GM10248 (cell line): Measurements from ENCODE around the gene DTX1.

Experiments
- CTCF ChIA-PET: fragments of 300-600 bp; sonication (Branson Sonifier 250); formaldehyde crosslinking; extraction: SDS; loops from one replicate; lab custom pipeline; 2021; ENCODE audit warnings: antibody characterized with exemption; lab: Yijun Ruan, JAX
- POLR2A ChIA-PET: fragments of 350-650 bp; sonication (Branson Sonifier 250); formaldehyde crosslinking; extraction: SDS; loops from one replicate; lab custom pipeline; 2020; ENCODE audit warnings: antibody characterized with exemption; lab: Yijun Ruan, JAX
- DNase-seq: peaks from one replicate; pipeline ENCODE4 v3.0.0; 2012; ENCODE audit errors: extremely low spot score
- TF ChIP-seq, protein P1 (sequence below): IDR thresholded peaks from 2 replicates; pipeline ENCODE4 v1.5.1; 2012; ENCODE audit warnings: mild to moderate bottlenecking, low read depth; ENCODE audit errors: extremely low read depth, missing control alignments, control extremely low read depth

The DTX1 gene

DNA sequence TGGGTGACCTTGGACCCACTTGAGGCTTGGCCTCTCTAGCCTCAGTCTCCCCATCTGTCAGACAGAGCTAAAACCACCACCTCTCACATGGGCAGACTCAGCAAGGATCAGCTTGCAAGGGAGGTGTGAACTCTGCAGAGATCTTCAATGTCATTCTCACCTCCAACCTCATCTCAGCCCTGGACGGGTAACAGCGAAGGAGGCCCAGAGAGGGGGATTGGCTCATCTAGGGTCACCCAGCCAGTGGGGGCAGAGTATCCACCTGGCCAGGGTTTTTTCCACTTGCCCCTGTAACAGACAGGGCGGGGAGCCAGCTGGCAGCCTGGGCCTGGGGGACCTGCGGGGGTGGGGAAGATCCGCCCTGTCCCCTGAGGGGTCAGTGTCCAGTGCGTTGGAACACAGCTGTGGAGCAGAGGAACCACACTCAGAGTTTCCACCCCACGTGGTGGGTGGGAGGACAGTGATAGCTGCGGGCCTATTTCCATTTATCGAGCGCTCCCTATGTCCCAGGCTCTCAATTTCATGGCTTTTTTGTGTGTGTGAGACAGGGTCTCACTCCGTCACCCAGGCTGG, 27.4 kb downstream of the DTX1 start:
- POLR2A ChIA-PET, result no interaction called here
- CTCF ChIA-PET, result interaction anchor here (1.0 to 2.7 kb wide), 4 partner anchors 8 to 30 kb away, joined by 3 to 13 read pairs (median 4); no protein-coding TSS in a partner anchor
- DNase-seq, result no peak
- TF ChIP-seq, protein P1, sequence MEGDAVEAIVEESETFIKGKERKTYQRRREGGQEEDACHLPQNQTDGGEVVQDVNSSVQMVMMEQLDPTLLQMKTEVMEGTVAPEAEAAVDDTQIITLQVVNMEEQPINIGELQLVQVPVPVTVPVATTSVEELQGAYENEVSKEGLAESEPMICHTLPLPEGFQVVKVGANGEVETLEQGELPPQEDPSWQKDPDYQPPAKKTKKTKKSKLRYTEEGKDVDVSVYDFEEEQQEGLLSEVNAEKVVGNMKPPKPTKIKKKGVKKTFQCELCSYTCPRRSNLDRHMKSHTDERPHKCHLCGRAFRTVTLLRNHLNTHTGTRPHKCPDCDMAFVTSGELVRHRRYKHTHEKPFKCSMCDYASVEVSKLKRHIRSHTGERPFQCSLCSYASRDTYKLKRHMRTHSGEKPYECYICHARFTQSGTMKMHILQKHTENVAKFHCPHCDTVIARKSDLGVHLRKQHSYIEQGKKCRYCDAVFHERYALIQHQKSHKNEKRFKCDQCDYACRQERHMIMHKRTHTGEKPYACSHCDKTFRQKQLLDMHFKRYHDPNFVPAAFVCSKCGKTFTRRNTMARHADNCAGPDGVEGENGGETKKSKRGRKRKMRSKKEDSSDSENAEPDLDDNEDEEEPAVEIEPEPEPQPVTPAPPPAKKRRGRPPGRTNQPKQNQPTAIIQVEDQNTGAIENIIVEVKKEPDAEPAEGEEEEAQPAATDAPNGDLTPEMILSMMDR, result no peak

DNA sequence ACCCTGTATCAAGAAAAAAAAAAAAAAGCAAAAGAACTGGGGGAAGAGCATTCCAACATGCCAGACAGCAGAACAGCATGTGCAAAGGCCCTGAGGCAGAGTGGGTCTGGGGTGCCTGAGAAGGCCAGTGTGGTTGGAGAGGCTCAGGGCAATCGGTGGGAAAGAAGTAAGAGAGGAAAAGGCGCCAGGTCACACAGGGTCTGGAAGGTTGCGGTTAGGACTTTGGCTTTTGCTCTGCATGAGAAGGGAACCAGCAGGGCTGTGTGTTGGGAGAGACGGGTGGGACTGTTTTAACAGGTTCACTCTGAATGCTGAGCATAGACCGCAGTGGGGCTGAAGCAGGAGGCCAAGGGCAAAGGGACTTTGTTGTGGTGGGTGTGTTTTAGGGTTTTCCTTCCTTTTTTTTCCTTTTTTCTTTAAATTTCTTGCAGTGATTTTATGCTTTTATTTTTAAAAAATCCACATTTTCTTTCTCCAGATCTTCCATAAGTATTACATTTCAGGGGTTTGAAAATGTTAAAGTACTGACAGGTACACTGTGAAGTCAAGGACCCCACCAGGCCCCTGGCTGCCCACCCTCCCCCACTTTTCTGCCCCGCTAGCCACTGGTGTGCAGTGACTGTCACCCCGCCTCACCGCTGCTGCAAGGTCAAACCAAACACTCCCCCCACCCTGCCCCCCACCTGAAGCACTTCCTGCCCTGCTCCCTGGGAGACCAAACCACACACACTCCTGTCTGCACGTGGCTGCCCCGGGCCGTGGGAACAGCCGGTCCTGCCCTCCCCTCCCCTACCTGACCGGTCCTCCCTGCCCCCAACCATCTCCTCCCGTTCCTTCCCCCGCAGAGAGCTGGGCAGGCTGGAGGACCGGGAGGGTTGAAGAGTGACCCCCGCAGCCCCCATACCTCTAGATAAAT, 30.0 kb downstream of the DTX1 start:
- DNase-seq, result no peak
- ChIA-PET CTCF (interaction anchor here (0.9 to 1.8 kb wide), 3 partner anchors 15 to 88 kb away, joined by 3 to 6 read pairs (median 3); no protein-coding TSS in a partner anchor), POLR2A (interaction anchor here (0.6 to 1.0 kb wide), 3 partner anchors 16 to 78 kb away, joined by 3 to 6 read pairs (median 4); no protein-coding TSS in a partner anchor)

DNA sequence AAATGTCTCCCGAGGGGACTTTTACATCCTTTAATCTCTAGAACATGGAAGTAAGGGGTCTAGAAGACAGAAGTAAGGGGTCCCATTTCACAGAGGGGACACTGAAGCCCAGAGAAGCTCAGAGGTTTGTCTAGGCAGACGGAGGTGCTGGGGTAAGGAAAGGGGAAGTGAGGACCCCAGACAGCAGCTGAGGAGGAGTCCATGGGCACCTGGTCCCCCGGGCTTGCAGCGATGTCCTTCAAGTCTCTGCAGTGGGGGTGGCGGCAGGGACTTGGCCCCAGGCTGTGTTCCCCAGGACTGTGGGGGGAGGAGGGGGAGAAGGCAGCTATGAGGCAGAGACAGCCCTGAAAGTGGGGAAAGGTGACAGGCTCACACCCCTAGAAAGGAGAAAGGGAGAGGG, 30.7 kb downstream of the DTX1 start:
- TF ChIP-seq, protein P1, result no peak
- ChIA-PET CTCF (interaction anchor here (0.9 to 1.8 kb wide), 3 partner anchors 15 to 87 kb away, joined by 3 to 6 read pairs (median 3); no protein-coding TSS in a partner anchor), POLR2A (interaction anchor here (0.6 to 1.0 kb wide), 3 partner anchors 17 to 79 kb away, joined by 3 to 6 read pairs (median 4); no protein-coding TSS in a partner anchor)
- DNase-seq, result no peak

More for the DNA sequence above, 30.0 kb downstream of the DTX1 start:
- TF ChIP-seq, protein P1, result no peak

DNA sequence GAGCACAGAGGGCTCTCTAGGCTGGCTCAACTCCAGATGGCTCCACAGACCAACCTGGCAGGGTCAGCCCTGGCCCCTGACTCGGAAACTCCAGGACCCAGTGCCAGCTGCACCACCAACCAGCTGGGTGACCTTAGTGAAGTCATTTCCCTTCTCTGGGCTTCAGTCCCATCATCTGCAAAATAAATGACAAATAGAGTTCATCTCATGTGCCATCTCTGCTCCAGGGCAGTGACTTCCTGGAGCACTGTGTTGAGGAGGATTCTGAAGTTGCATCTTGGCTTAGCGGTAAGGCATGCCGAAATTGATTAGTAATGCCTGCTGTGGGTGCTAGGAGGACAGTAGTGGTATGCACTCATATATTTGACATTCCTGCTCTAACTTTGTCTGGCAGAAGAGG, 31.5 kb downstream of the DTX1 start:
- ChIA-PET POLR2A (no interaction called here), CTCF (interaction anchor here (1.8 to 2.4 kb wide), 2 partner anchors 10 to 40 kb away, joined by 6 to 19 read pairs; no protein-coding TSS in a partner anchor)
- no peak for DNase-seq
- TF ChIP-seq, protein P1, result no peak

DNA sequence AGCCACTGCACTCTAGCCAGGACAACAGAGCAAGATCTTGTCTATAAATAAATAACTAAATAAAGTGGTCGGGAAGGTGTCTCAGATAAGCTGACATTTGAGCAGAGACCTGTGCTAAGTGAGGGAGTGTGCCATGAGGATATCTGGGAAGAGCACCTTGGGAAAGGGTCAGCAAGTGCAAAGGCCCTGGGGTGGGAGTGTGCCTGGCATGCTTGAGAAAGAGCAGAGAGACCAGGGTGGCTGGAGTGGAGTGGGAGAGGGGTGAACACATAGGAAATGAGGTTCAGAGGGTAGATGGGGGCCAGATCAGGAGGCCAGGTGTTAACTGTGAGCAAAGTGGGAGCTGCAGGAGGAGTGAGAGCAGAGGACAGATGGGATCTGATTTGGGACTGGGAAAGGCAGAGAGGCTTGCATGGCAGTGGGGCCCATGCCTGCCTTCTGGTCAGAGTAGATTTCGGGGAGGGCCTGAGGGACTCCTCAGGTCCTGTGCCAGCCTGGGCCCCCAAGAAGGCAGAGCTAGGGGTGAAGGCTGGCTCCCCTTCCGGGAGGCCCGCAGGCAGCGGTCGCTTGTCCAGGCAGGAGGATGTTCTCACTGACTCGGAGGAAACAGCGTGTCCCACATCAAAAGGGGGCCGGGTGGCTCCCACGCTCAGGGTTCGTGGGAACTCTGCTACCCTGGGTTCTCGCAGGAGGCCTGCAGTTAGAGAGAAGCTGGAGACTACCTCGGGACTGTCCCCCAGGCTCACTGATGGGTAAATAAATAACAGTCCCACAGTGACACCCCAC, 32.6 kb downstream of the DTX1 start:
- ChIA-PET POLR2A (interaction anchor here (1.5 to 1.6 kb wide), 2 partner anchors 15 to 19 kb away, joined by 6 to 7 read pairs; no protein-coding TSS in a partner anchor), CTCF (interaction anchor here (0.8 to 6.6 kb wide), 9 partner anchors 9 to 96 kb away, joined by 3 to 64 read pairs (median 5); no protein-coding TSS in a partner anchor)
- TF ChIP-seq, protein P1, result no peak
- DNase-seq, result peak; percentile 58
